ENCODE data around the gene DCK. TPM values are rescaled to one million over a fixed set of nuclear protein-coding genes. Genes with fewer than 3 reads are reported as not detected.

The DCK gene
- total RNA-seq, 1 donor from 2014 or later, result 19.6 TPM

- Mint-ChIP-seq H3K27me3 (no peaks in the 10 kb centered on the region), H3K9me3 (ENCODE audit: low read depth) (peaks cover 9% of the 10 kb centered on the region), H3K4me1 (ENCODE audit: low read depth) (peaks cover 11% of the 10 kb centered on the region), H3K36me3 (ENCODE audit: insufficient read depth) (no peaks in the 10 kb centered on the region), H3K4me3 (ENCODE audit: low read depth) (no peak overlapping the region), H3K27ac (no peak overlapping the region)
- no peak for DNase-seq (ENCODE audit: low spot score, unreplicated experiment)
- TF ChIP-seq CTCF (IDR thresholded peaks at IDR 0.05; ENCODE audit: unreplicated experiment), result no peak
Measured at GRCh38 chr4:71070015-71070414, 76.6 kb downstream of the DCK start.

GRCh38 chr4:71074452-71075299 lies 81.2 kb downstream of the DCK start:
- Mint-ChIP-seq H3K9me3 (ENCODE audit: low read depth) (no peaks in the 10 kb centered on the region), H3K36me3 (ENCODE audit: insufficient read depth) (no peaks in the 10 kb centered on the region), H3K4me3 (ENCODE audit: low read depth) (no peak overlapping the region), H3K27me3 (no peaks in the 10 kb centered on the region), H3K27ac (no peak overlapping the region), H3K4me1 (ENCODE audit: low read depth) (peaks cover 2% of the 10 kb centered on the region)
- no peak for DNase-seq (ENCODE audit: low spot score, unreplicated experiment)
- TF ChIP-seq CTCF (IDR thresholded peaks at IDR 0.05; ENCODE audit: unreplicated experiment), result no peak

Other genes starting within 250 kb of the DCK start
- 87.5 and 87.8 TPM in 2 replicates for gene GRSF1, start 153.8 kb upstream of the DCK start, total RNA-seq
- gene MOB1B, start 91.3 kb upstream of the DCK start, total RNA-seq, result 46.5 and 47.4 TPM in 2 replicates